NCI-H774 (cell line): Measurements from ENCODE around the gene MTUS2.
"Not testable (repeated sequence)": the region's sequence is repeated elsewhere in the genome, so short reads cannot be mapped to it uniquely, and the experiment has no call there.

ENCODE experiments used
- DNase-seq: peaks from one replicate; lab custom pipeline; 2025; lab: John Stamatoyannopoulos, UW

MTUS2 gene

GRCh38 chr13:29319451-29319850 is 499.3 kb downstream of the MTUS2 start:
- DNase-seq = no peak

- DNase-seq = no peak
These were observed 503.8 kb downstream of the MTUS2 start for GRCh38 chr13:29323954-29324353.

- no peak for DNase-seq
These were observed 504.5 kb downstream of the MTUS2 start for GRCh38 chr13:29324601-29325000.

DNA sequence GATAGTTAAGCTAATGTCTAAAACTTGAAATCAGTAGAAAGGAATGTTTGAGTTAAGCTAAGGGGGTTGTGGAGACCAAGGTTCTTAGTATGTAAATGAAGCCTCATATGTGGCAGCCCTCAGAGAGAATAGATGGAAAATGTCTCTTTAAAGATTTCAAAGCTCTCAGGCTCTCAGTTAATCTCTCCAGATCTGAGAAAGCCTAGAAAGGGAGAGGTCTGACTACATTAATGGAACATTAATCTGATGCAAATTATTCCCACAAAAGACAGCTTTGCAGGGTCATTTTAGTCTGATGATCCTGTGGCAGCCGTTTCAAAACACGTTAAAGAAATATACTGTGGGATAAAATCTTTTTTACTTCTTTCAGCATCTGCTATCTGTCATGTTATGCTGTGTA is 508.4 kb downstream of the MTUS2 start:
- no peak for DNase-seq

GRCh38 chr13:29336356-29336755 is 516.2 kb downstream of the MTUS2 start:
- no peak for DNase-seq

DNA sequence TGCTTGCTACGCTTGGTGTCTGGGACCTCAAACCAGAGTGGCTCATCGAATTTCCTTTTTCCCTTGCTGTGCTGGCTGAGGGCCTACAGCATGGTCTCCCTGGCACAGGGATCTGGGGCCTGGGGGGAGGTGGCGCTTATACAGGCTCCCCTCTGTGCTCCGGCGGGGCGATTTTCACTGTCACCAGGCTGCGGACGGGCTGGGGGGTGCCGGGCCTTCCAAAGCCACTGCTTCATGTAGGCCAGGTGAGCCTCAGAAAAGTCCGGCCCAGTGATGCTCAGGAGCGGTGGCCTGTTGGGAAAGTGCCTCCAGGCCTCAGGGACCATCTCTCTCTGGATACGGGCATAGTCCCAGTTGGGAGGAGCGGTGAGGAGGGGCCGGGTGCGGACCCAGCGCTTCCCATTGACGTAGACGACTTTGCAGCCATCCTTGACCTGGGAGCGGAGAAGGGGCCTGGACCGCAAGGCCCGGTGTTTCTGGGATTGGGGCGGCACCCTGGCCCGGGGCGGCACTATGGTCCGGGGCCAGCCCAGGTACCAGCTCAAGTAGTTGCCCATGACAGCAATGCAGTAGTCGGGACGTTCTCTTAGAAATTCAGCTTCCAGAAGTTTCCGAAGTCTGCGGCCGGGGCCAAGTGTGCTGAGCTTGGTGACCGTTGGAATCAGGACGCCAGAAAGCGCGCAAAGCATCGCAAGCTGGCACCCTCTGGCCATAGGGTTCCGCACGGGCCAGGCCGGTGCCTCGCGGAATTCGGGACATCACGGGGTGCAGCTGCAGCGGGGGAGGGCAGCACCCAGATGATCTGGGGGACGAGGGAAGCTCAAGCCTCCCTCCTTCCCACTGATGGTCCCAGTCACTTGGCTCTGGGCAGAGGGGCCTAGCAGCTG is 519.5 kb downstream of the MTUS2 start:
- DNase-seq = no peak

- not testable (repeated sequence) for DNase-seq
These were observed 525.9 kb downstream of the MTUS2 start for GRCh38 chr13:29345860-29346582.

DNA sequence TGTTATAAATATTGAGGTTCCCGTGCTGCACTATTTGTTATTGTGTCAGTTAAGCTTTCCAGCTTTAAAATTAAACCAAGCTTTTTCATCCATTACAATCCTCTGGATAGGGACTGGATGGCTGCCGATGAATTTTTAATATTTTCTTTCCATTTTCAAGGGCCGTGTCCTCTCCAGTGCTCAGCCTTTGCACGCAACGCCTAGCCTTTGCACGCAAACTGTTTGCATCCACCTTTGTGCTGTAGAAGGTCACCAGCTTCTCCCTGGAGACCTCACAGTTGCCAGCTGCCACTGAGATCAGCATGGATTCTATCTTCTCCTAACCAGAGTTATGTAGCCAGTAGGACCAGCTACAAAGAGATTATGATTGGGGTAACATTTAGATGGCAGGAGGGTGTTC is 534.9 kb downstream of the MTUS2 start:
- no peak for DNase-seq

DNA sequence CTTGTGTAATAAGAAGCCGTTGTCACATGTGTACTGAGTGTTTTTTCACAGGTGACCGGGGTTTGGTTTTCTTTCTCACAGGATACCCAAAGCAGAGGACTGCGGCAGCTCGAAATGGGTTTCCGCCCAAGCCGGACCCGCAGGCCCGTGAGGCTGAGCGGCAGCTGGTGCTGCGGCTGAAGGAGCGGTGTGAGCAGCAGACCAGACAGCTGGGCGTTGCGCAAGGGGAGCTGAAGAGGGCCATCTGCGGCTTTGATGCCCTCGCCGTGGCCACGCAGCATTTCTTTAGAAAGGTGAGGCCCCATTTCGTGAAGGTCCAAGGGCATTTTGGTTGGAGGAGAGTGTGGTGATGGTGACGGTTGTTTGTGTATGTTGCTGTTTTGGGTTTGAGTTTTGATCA is 539.0 kb downstream of the MTUS2 start:
- DNase-seq = no peak

GRCh38 chr13:29361716-29362115 is 541.6 kb downstream of the MTUS2 start:
- DNase-seq = no peak

- DNase-seq = peak; percentile 3
These were observed 542.9 kb downstream of the MTUS2 start for GRCh38 chr13:29362849-29363604.

GRCh38 chr13:29369060-29369743 is 549.1 kb downstream of the MTUS2 start:
- peak; percentile 1 for DNase-seq

GRCh38 chr13:29379281-29379680 is 559.1 kb downstream of the MTUS2 start:
- DNase-seq = no peak

DNA sequence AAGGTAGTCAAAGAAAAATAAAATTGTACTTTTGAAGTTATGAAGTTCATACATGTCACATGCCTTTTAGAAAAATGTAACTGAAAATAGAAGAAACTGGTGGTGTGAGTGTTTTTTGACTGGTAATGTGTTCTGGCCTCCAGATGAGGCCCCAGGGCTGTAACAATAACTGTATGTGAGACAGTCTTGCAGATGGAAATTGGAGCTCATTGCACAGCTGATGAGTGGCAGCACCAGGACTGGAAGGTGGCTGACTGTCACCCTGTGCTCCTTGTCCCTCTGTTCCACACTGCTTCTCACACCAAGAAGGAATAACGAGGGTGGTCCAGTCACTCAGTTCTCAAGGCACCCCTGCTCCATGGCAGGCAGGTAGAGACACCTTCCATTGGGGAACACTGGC is 559.7 kb downstream of the MTUS2 start:
- no peak for DNase-seq

DNA sequence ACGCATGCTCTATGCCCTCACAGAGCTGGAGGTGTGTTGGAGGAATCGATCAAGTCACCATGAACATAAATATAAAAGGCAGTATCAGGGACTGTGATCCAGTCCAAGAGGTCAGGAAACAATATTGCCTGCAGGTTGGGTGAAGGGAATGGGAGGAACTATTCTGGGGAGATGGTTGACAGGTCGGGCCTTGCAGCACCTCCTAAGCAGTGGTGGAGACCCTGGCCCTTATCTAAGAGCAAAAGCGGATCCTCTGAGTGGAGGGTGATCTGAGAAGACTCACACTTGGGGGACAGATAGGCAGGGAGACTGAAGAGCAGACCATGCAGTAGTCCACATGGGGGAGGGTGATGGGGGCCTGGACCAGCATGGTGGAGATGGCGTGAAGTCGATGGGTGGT is 561.9 kb downstream of the MTUS2 start:
- no peak for DNase-seq

- DNase-seq = no peak
These were observed 563.3 kb downstream of the MTUS2 start for GRCh38 chr13:29383476-29383875.

GRCh38 chr13:29384466-29384865 is 564.3 kb downstream of the MTUS2 start:
- no peak for DNase-seq

- DNase-seq = no peak
These were observed 564.7 kb downstream of the MTUS2 start for GRCh38 chr13:29384871-29385270.

DNA sequence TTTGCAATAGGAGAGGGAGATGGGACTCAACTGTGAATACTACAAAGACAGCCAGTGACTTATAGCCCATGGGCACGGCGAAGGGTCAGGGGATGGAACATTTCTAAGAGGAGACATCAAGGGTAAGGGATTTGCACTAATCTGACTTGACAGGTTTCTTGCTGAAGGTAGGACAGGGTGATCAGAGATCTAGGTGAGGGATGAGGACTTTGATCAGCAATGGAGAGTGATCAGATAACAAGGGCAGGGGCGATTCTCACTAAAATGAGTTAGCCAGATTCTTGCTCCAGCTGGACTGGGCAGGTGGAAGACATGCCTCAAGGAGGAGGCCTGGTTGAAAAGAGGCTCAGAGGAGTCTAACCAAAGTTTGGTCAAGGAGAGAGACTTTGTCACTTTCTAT is 566.1 kb downstream of the MTUS2 start:
- no peak for DNase-seq

DNA sequence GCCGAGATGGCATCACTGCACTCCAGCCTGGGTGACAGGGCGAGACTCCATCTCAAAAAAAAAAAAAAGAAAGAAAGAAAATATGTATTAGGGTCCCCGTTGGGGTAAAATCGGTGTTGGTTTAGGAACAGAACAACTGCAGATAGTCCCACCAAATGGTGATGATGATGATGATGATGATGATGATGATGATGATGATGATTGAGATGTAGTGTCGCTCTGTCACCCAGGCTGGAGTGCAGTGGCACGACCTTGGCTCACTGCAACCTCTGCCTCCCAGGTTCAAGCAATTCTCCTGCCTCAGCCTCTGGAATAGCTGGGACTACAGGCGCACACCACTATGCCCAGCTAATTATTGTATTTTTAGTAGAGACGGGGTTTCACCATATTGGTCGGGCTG is 570.5 kb downstream of the MTUS2 start:
- not testable (repeated sequence) for DNase-seq

DNA sequence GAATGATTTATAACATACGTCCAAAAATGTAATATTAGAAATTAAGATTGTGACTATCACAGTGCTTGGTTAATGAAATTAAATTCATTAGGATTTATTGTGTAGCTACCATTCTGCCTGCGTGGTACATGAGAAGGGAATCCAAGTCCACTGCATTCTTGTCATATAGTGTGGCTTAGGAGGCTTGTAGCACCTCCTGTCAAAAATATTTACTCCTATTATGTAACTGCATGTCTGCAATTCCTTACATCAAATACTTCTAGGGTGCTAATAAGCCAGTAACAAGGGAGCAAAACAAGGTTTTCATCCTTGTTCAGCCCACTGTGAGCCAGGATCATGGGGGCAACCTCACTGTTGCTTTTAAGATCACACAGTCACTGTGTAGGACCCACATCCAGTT is 576.3 kb downstream of the MTUS2 start:
- no peak for DNase-seq

DNA sequence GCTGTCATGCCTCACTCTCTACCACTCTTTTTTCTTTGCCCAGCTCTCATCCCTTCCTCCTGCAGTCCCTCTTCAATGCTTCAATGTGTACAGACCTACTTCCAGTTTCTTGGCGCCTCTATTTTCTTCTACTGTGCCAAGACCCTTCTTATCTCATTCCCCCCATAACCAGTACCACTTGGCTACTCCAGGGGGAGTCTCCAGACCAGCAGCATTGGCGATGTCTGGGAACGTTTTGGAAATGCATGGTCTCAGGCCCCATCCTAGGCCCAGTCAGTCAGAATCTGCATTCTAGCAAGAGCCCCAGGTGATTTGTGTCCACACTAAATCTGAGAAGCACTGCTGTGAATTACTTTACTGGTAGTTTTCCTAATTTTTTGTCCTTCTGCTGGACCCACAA is 577.1 kb downstream of the MTUS2 start:
- DNase-seq = no peak
